SIG-M5 (cell line): ENCODE data around the gene TCAP.
"Not testable (repeated sequence)": the region's sequence is repeated elsewhere in the genome, so short reads cannot be mapped to it uniquely, and the experiment has no call there.

ENCODE experiments used
- DNase-seq: peaks from one replicate; lab custom pipeline; 2025; lab: John Stamatoyannopoulos, UW

The TCAP gene

DNA sequence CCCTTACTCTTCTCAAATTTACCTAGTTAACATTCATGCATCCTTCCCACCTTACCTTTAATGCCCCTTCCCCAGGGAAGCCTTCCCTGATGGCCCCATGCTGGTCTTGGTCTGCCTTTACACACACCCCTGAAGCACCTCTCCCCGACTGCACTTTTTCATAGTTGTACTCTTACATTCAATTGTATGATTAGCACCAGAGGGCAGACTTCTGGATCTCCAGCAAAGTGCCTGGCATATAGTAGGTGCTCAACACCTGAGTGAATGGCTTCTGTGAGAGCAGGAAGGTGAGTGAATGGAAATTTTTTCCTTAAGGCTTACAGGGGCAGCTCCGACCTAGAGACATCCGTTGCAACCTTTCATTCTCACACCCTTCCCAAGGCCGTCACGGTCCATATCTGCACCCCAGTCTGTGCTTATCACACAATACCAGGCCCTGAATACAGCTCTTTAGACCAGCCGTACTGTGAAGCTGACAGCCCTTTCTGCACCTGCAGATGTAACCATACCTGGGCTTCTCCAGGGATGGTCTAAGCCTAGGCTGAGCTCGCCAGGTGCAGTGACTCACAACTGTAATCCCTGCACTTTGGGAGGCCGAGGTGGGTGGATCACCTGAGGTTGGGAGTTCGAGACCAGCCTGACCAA, 18.3 kb downstream of the TCAP start:
- no peak for DNase-seq

DNA sequence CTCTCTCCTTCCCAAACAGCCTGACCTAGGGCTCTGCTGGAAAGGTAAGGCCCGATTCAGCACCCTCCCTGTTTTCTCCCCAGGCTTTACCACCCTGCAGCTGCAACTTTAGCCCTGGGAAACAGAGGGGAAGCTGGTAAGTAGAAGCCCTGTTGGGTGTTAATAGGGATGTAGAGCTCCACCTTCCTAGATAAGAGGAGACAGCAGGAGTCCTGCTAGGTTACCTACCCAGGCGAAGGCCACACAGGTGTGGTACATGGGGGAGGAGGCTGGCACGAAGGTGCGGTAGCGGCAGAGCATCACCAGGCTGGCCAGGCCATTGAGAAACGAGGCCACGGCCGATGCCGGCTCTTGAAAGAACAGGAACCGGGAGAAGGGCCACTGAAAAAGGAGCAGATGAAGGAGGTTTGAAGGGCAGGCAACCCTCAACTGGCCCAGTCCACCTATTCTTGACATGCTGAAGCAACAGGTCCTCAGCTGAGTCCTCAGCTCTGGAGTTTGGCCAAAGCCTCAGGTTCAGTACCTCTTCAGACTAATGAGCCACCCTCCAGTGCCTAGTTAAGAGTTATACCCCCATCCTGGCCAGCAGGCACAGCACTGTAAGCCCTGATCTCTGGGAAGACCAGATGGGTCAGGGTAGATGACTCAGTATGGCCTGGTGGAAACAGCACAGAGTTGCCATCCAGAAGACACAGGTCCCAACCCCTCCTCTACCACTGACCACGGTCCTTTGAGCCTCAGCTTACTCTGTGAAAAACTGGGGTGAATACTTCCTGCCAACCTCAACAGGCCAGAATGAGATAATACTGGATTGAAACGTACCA, 19.4 kb downstream of the TCAP start:
- DNase-seq: no peak

DNA sequence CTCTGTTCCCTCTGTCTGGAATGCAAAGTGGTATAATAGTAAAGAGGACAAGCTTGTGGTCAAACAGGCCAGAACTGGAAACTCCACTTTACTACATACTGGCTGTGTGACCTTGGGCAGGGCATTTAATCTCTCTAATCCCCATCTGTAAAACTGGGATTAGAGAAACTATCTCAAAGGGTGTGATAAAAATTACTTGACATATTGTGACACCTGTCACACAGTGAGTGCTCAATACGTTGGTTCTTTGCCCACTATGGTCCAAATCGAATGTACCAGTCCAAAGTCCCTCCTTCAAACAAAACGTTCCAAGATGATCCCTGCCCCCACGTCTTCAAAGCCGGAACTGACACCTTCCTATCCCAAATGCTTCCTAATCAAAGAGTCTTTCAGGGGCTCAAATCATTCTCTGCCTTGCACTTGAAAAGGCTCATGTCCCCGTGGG, 22.0 kb downstream of the TCAP start:
- DNase-seq: no peak

DNA sequence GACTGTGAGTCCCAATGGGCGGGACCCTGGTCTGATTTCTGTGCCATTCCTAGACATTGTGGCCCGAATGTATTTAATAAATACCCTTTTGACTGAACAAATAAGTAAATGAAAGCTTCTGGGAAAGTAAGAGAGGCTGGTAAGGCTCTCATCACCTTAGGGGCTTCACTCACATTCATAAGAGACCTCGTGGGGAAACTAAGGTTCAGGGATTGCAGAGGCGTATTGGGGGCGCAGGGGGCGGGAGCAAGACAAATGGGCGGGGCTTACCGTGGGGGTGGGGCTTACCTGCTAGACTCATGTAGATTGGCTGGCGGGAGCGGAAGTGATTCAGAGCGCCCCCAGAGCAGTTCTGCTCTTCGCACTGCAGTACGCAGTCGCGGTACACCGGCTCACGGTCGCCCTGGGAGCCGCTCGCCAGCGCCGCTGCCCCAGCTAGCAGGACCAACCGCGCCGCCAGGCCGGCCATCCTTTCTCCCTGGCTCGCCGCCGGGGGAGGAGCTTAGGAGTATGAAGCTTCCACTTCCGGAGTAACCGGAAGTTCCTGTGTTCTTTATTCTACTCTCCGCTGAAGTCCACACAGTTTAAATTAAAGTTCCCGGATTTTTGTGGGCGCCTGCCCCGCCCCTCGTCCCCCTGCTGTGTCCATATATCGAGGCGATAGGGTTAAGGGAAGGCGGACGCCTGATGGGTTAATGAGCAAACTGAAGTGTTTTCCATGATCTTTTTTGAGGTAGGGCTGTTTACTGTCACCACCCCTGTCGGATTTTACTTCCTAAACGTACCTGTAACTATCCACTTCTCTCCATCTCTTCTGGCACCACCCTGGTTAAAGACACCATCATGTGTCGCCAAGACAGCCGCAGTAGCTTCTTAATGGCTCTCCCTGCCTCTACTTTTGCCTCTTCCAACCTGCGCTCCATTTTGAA, 22.7 kb downstream of the TCAP start, which contains the start of gene PGAP3:
Gene PGAP3, minus strand, starts transcription at position 512 of the 929 bp plus-strand sequence. Its CDS starts 43 bp downstream, at position 469.
- DNase-seq: peak; percentile 56

DNA sequence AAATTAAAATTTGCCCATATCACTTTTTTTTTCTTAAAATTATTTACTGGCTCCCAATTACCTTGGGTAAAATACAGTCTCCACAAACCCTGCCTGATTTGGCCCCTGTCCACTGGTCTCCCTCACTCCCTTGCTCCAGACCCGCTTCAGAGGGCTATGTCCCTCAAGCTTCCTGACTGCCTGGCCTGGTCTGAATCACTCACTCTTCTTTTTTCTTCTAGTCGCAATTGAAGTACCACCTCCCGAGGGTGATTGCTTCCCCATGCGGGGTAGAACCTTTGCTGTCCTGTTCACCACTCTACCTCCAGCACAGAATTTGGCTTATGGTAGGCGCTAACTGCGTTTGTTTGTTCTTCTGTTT, 23.3 kb downstream of the TCAP start:
- no peak for DNase-seq

DNA sequence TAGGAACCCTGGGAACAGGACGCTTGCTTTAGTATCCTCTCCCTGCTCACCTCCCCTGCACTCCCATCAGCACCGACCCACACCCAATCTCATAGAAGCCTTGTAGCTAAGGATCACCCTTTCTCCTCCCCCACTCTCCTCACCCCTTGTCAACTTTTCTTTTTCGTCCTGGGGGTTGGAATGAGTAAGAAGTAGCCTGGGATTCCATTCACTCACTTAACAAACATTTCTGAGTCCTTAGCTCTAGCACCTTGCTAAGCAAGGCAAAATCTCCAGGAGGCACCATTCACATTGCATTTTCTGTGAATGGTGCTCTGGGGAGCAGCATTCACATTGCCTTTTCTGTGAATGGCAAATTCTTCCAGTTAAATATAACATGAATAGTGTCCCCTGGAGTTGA, 23.8 kb downstream of the TCAP start:
- no peak for DNase-seq

DNA sequence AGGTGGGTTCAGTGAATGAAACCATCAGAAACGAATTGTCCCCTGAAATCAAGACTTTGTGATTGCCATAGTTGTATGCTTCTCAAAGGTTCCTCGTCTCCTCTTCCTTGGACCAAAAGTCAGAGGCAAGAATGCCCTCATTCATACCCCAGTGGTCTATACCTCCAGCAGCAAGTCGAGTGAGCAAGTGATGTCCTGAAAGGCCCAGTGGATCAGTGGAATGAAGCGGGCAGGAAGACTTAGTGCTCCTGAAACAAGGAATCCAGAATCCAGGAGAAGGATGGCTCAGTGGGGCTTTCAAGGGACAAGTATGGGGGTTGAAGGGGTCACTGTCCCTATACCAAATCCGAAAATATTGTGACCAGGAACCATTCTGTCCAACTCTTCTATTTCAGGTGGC, 29.4 kb downstream of the TCAP start:
- DNase-seq: no peak

DNA sequence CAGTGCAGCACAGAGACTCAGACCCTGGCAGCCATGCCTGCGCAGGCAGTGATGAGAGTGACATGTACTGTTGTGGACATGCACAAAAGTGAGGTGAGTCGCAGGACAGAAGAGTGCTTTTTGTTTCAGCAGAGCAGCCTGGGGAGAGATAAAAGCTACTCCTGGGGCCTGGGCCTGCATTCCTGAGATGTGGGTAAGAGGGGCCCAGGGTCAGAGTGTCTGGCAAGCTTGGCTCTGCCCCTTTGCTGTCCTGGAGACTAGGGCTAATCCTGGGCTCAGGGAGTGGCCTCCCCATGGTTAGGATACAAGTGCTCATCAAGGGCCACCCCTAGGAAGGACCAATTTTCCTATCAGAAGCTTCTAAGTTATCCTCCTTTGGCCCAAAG, 29.9 kb downstream of the TCAP start:
- DNase-seq: no peak

DNA sequence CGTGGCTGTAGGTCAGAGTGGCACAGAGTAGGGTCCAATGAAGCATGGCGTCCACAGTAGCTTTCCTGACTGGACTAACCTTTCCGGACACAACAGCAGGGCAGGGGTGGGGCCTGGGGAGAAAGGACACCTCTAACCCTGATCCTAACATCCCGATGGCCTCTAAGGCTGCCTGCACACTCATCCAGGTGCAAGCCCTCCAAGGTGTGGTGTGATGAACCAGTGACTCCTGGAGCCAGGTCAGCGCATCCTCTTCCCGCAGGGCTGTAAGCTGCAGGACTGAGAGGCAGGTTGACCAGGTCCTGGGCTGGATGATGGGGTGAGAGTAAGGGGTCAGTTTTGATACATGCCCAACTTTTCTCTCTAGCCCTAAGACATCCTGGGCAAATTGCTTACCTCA, 31.6 kb downstream of the TCAP start:
- no peak for DNase-seq

DNA sequence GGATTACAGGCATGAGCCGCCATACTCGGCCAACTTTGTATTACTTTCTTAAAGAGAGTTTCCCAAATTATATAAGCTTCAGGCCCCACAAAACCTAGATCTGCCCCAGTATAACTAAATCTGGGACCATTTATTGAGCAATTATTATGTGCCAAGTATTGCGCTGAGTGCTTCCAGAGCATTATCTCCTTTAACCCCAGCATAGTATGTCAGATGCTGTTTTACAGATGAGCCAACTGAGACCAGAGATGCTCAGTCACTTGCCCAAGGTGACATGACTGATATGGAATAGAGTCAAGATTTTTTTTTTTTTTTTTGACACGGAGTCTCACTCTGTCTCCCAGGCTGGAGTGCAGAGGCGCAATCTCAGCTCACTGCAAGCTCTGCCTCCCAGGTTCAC, 32.8 kb downstream of the TCAP start:
- no peak for DNase-seq

DNA sequence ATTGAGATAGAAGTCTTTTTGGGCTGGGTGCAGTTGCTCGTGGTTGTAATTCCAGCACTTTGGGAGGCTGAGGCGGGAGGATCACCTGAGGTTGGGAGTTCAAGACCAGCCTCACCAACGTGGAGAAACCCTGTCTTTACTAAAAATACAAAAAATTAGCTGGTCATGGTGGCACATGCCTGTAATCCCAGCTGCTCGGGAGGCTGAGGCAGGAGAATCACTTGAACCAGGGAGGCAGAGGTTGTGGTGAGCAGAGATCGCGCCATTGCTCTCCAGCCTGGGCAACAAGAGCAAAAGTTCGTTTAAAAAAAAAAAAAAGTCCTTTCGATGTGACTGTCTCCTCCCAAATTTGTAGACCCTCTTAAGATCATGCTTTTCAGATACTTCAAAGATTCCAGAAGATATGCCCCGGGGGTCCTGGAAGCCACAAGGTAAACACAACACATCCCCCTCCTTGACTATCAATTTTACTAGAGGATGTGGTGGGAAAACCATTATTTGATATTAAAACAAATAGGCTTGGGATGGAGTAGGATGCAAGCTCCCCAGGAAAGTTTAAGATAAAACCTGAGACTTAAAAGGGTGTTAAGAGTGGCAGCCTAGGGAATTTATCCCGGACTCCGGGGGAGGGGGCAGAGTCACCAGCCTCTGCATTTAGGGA, 34.1 kb downstream of the TCAP start:
- not testable (repeated sequence) for DNase-seq

DNA sequence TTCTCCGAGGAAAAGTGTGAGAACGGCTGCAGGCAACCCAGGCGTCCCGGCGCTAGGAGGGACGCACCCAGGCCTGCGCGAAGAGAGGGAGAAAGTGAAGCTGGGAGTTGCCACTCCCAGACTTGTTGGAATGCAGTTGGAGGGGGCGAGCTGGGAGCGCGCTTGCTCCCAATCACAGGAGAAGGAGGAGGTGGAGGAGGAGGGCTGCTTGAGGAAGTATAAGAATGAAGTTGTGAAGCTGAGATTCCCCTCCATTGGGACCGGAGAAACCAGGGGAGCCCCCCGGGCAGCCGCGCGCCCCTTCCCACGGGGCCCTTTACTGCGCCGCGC, 34.6 kb downstream of the TCAP start, which contains the start of gene ERBB2:
Gene ERBB2, plus strand, starts transcription at position 247 of the 330 bp plus-strand sequence. CDS start 175 bp downstream, outside the sequence.
- no peak for DNase-seq

DNA sequence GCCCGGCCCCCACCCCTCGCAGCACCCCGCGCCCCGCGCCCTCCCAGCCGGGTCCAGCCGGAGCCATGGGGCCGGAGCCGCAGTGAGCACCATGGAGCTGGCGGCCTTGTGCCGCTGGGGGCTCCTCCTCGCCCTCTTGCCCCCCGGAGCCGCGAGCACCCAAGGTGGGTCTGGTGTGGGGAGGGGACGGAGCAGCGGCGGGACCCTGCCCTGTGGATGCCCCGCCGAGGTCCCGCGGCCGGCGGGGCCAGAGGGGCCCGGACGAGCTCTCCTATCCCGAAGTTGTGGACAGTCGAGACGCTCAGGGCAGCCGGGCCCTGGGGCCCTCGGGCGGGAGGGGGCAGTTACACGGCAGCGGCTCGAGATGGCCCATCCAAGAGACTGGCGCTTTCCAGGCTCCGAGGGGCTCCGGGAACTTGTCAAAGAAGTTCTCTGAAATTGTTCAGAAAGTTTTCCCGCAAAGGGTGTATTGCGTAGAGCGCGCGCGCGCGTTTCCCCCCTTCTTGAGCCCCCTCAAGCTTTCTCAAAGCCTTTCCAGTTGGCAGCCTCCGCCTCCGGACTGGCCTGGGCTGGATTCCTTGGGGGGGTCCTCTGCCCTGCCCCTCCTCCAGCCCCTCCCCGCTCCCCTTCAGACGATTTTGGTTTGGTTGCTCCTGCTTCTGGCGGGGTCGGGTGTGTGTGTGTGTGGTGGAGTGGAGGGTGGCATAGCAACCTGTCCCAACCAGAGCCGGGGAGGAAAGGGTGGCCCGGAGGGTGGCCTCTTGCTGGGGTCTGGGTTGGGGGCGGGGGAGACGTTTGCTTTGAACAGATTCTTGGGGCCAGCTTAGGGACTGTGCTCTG, 35.2 kb downstream of the TCAP start:
- no peak for DNase-seq

DNA sequence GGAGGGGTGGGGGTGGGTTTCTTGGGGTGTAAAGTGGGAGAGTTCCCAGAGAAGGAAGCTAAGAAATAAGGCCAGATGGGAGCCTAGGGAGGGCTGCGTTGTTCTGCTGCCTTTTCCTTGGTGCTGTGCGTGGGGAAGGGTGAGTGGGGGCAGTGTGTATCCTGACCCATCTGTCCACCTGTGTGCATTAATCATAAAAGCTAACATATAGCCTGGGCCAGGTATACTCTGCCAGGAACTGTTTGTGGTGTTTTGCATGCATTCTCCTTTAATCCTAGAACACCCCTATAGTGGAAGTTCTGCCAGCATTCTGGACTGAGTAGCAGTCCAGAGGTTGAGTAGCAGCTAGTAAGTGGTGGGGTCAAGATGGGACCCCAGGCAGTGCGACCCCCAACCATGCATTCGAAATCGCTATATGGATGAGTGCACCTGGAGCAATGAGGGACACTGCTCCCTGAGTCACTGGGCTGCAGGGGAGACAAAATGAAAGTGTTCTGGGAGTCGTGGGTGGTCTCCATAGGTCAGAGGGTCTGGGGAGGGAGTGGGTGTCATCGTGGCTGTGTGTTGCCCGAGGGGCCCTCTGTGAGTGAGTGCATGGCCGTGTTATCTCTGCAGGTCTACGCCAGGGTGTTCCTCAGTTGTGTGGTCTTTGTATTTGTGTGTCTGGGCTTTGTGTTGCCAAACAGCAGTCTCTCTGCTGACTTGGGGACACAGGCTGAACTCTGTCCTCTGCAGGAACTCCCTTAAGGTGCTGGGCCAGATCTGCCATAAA, 36.0 kb downstream of the TCAP start:
- DNase-seq: no peak

DNA sequence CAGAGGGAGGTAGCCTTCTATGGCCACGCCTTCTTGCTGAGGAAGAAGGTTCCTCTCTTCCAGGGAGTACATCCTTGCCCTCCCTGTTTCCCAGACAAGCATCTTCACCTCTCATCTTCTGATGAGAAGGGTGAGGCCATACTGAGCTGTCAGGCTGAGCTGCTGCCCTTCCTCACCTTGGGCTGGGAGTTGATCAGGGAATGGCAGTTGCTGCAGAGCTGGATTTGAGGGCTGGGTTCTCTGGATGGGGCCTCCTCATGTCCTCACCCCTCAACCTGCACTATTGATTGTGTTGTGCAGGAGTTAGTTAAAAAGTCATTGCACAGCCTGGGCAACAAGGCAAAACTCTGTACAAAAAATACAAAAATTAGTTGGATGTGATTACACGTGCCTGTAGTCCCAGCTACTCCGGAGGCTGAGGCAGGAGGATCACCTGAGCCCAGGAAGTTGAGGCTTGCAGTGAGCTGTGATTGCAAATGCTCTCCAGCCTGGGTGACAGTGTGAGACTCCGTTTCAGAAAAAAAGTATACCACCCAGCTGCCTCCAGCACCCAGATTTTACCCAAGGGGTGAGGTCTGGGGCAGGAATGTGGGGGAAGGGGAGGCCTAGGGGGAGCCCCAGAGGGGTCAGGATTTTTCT, 36.8 kb downstream of the TCAP start:
- no peak for DNase-seq

DNA sequence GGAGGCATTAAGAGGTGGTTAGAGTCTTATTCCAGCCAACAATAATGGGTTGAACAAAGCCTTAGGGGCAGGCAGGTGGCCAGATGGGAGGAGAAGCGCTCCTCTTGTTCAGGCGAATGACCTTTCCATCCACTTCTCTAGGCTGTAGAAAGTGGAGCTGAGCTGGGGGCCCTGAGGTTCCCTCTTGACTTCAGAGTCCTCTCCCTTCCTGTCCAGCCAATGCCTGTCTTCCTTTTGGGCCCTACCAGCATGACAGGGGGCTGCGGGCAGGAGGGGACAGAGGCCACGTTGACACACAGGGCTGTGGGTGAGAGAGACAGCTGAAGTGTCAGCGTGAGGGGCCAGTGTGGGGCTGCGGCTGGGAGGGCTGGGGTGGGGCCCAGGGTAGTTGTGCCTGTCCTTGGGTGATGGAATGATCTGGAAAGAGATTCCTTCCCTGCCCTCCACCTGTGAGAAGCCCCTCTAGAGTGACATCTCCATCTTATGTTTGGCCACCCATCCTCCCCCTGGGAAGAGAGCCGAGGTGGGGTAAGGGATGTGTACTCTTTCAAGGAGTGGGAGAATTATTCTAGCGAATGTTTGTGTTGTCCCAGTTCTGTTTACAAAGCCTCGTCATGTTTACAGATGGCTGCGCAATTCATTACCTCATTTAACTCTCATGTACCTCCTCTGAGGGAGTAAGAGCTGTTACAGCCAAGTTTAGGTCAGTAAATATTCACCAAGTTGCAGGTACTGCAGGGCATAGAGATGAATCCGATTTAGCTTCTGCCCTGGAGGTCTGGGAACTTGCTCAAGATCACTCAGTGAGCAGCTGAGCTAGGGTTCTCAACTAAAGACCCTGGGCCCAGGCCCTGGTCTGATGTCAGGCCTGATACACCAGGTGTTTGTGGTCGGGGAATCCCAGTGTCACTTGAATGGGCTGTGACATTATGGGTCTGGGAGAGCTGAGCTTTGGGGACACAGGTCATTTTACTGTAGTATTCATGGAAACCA, 38.0 kb downstream of the TCAP start:
- DNase-seq: no peak

DNA sequence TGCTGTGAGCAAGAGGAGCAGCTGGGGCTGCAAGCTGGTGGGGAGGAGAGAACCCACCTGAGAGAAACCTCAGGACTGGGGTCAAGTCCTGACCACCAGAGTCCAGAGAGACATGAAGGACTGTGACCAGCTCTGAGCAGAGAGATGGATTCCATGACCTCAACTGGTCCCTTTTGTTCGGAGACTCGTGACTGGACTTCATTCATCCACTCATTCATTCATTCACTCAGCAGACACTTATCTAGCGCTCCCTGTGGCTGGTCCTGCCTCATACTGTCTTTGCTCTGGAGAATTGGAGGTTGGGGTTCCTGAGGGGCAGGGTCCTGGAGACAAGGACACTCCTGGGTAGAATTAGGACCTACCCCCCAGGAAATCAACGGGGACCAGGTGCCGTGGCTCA, 38.8 kb downstream of the TCAP start:
- DNase-seq: no peak

DNA sequence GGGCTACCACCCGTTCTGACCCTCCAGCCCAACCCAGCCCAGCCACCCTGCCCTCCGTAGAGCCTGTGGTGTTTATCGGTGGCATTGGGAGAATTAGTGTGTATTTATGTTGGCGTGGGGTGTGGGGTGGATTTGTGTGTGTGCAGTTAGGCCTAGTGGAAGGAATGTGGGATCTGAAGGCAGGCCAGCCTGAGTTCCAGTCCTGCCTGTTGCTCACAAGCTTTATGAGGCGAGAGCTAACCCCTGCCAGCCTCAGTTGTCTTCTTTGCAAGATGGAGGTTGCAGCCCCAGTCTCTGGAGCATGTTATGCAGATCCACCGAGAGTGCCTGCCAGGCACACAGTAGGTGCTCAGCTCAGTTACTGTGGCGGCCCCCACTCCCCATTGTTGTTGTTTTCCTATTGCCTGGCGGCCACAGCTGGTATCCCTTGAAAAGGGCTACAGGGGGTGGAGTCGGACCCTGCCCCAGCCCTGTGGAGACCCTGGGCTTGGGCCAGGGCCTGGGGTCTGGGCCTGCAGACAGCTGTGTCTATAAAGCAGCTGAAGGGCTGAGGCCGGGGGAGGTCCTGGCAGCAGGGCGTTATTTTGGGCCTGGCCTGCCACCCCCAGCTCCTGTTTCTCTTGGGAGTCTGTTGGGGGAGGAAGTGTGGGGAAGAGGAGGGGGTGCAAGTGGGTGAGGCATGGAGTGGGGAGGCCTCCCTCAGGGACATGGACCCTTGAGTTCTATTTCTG, 39.8 kb downstream of the TCAP start:
- DNase-seq: no peak
